K562 (cell line): Measurements from ENCODE around the gene HSPB7. TPM values are rescaled to one million over a fixed set of nuclear protein-coding genes. Genes with fewer than 3 reads are reported as not detected.

ENCODE experiments used
- CEBPG ChIP-seq, 3 experiments: fragments of 200-800 bp in 1 of 3; sonication (Bioruptor generic) in 1 of 3; sonication (generic) in 1 of 3; formaldehyde crosslinking in 1 of 3; IDR thresholded peaks in 2 of 3; conservative IDR thresholded peaks in 1 of 3; 2 replicates each; pipeline versions ENCODE4 v1.6.1 to v1.8.0; 2016 to 2022; ENCODE audit warnings: missing compliant biosample characterization in 2 of 3, missing genetic modification characterization in 2 of 3, mild to moderate bottlenecking in 1 of 3, missing genetic modification reagents in 1 of 3
- CHD4 ChIP-seq: fragments of 200-600 bp; sonication (generic); IDR thresholded peaks from 3 replicates; pipeline ENCODE4 v1.6.1; 2012; ENCODE audit warnings: low read depth, mild to moderate bottlenecking, mixed read lengths, low read length, inconsistent platforms; ENCODE audit not compliant: insufficient read depth, insufficient replicate concordance, poor library complexity, severe bottlenecking
- CTBP1 ChIP-seq: fragments of 450-650 bp; IDR thresholded peaks from 2 replicates; pipeline ENCODE4 v1.6.1; 2016; ENCODE audit warnings: borderline replicate concordance
- HBP1 ChIP-seq: fragments of 450-650 bp; formaldehyde crosslinking; IDR thresholded peaks from 2 replicates; pipeline ENCODE4 v1.4.0; 2022; ENCODE audit warnings: missing genetic modification characterization
- HDAC2 ChIP-seq: fragments of 450-650 bp; IDR thresholded peaks from 2 replicates; pipeline ENCODE4 v1.6.1; 2016; ENCODE audit warnings: mild to moderate bottlenecking
- HDAC8 ChIP-seq: fragments of 450-650 bp; IDR thresholded peaks from 2 replicates; pipeline ENCODE4 v1.6.1; 2016; ENCODE audit warnings: mild to moderate bottlenecking, missing genetic modification characterization, moderate library complexity, missing compliant biosample characterization
- ID3 ChIP-seq, 2 experiments: fragments of 250-450 bp in 1 of 2; fragments of 450-650 bp in 1 of 2; sonication (Bioruptor Pico) in 1 of 2; IDR thresholded peaks; 2 replicates each; pipeline versions ENCODE4 v1.6.1 to v1.8.0; 2016 to 2021; ENCODE audit warnings: mild to moderate bottlenecking in 2 of 2, moderate library complexity in 2 of 2, missing compliant biosample characterization in 1 of 2, missing genetic modification characterization in 1 of 2
- KAT8 ChIP-seq: fragments of 450-650 bp; IDR thresholded peaks from 2 replicates; pipeline ENCODE4 v1.6.1; 2016; ENCODE audit warnings: low read depth, mild to moderate bottlenecking
- PKNOX1 ChIP-seq: fragments of 450-650 bp; IDR thresholded peaks from 2 replicates; pipeline ENCODE4 v1.6.1; 2016
- TCF15 ChIP-seq: fragments of 250-450 bp; sonication (Bioruptor Pico); IDR thresholded peaks from 2 replicates; pipeline ENCODE4 v1.8.0; 2022; ENCODE audit warnings: moderate library complexity, mild to moderate bottlenecking, inconsistent platforms
- TFAP4 ChIP-seq: sonication (generic); formaldehyde crosslinking; IDR thresholded peaks from 2 replicates; pipeline ENCODE4 v1.8.0; 2022; ENCODE audit warnings: missing genetic modification reagents, mild to moderate bottlenecking, moderate library complexity, borderline replicate concordance
- THAP7 ChIP-seq: fragments of 250-450 bp; sonication (Bioruptor Pico); IDR thresholded peaks from 2 replicates; pipeline ENCODE4 v1.5.0; 2021
- UBTF ChIP-seq, 2 experiments: IDR thresholded peaks; 2 replicates each; pipeline ENCODE4 v1.6.1; 2012; ENCODE audit warnings: improper control_type of control experiment in 2 of 2, low read depth in 2 of 2, low read length in 2 of 2, borderline replicate concordance in 1 of 2
- ZNF224 ChIP-seq: sonication (generic); formaldehyde crosslinking; IDR thresholded peaks from 2 replicates; pipeline ENCODE4 v1.8.0; 2022; ENCODE audit warnings: mild to moderate bottlenecking, missing genetic modification reagents
- ZNF316 ChIP-seq: fragments of 450-650 bp; IDR thresholded peaks from 2 replicates; pipeline ENCODE4 v1.6.1; 2016
- ZNF512 ChIP-seq: IDR thresholded peaks from 2 replicates; pipeline ENCODE4 v1.6.1; 2016; ENCODE audit warnings: missing genetic modification characterization, missing compliant biosample characterization
- ZNF76 ChIP-seq: fragments of 250-450 bp; sonication (Bioruptor Pico); IDR thresholded peaks from 2 replicates; pipeline ENCODE4 v1.4.0; 2020; ENCODE audit warnings: mild to moderate bottlenecking, moderate library complexity, borderline replicate concordance
- polyA plus RNA-seq, 8 experiments: library from polyadenylated mRNA; depleted of rRNA in 4 of 8; stranded (reverse) in 5 of 8; unstranded in 3 of 8; fragments of >200 nt; fragmentation: Nextera tagmentation in 2 of 8; fragmentation: Illumina TruSeq in 1 of 8; extraction: Ambion mirVana in 2 of 8; extraction: Trizol in 1 of 8; gene quantifications; 2 replicates each; pipeline versions ENCODE4 v1.2.1 to v1.2.3, GENCODE V29; 2011 to 2014; ENCODE audit warnings: inconsistent platforms in 1 of 8, missing spikeins in 1 of 8
- total RNA-seq, 7 experiments: library from RNA; depleted of rRNA in 6 of 7; stranded (reverse); fragments of >200 nt in 6 of 7; fragmentation: Illumina TruSeq in 2 of 7; extraction: Trizol in 2 of 7; gene quantifications; 2 replicates each; pipeline versions ENCODE4 v1.2.1 to v1.2.3, GENCODE V29; 2011 to 2021; ENCODE audit warnings: low replicate concordance in 1 of 7

HSPB7 gene
- total and polyA plus RNA-seq, 9 of the 15 experiments (the other 6 are each of a cell fraction or from before 2014, with no cell fraction given): 0.05 to 0.19 (median 0.07) TPM; not detected in 6

- TF ChIP-seq CTBP1: no peak
- TF ChIP-seq ZNF224: no peak
- TF ChIP-seq UBTF (IDR thresholded peaks at IDR 0.05; ENCODE audit: borderline replicate concordance in 1 of 2, low read depth in 2 of 2, low read length in 2 of 2): peak in 1 of 2 experiments; percentile 73; a peak in 1 of 4 replicates
- no peak for TF ChIP-seq ZNF512
- TF ChIP-seq CHD4: no peak
- no peak for TF ChIP-seq ZNF316
- TF ChIP-seq THAP7 (CRISPR knock-in tag): no peak
- TF ChIP-seq PKNOX1: peak; percentile 39; the same call in 1 of the 2 replicates
- no peak for TF ChIP-seq ZNF76 (CRISPR knock-in tag)
- TF ChIP-seq KAT8: no peak
- no peak for TF ChIP-seq CEBPG (CRISPR knock-in tag; IDR thresholded peaks at IDR 0.05)
- no peak for TF ChIP-seq CEBPG (tag; conservative IDR thresholded peaks at IDR 0.05 in 1 of 2, IDR thresholded peaks at IDR 0.05 in 1 of 2)
- no peak for TF ChIP-seq ID3 (CRISPR knock-in tag; IDR thresholded peaks at IDR 0.05)
- TF ChIP-seq ID3 (tag; IDR thresholded peaks at IDR 0.05): no peak
- TF ChIP-seq TFAP4 (CRISPR knock-in tag): peak; percentile 88; the same call in 1 of the 2 replicates
- no peak for TF ChIP-seq HDAC8 (tag)
- TF ChIP-seq HDAC2: no peak
- no peak for TF ChIP-seq TCF15 (CRISPR knock-in tag)
- TF ChIP-seq HBP1 (CRISPR knock-in tag): 0 out of 2 replicates have a peak, but pooled peaks have one; percentile 37
Observed at GRCh38 chr1:15975358-15975804, 42.5 kb downstream of the HSPB7 start (continued).
